OCI-LY3 (cell line): ENCODE data around the gene POP4.

Source experiments
- H2AFZ ChIP-seq: fragments of 200-600, 300-600 bp; shearing (Covaris generic); 2 replicates; pipeline ENCODE4 v1.6.0; 2014; ENCODE audit warnings: antibody characterized with exemption, low read depth, low read length
- H3K27ac ChIP-seq: fragments of 200-600, 300-600 bp; sonication (generic); 2 replicates; pipeline ENCODE4 v1.5.1; 2014; ENCODE audit warnings: mild to moderate bottlenecking, low read length, moderate library complexity, mixed read lengths
- H3K27me3 ChIP-seq: fragments of 200-600, 300-600 bp; sonication (generic); 2 replicates; pipeline ENCODE4 v1.6.1; 2014; ENCODE audit warnings: low read depth, low read length, mixed read lengths
- H3K36me3 ChIP-seq: fragments of 200-600, 300-600 bp; sonication (generic); replicated peaks from 2 replicates; pipeline ENCODE3; 2014; ENCODE audit warnings: low read depth, low read length, mixed read lengths
- H3K4me1 ChIP-seq: fragments of 300-600, 200-600 bp; sonication (generic); 2 replicates; pipeline ENCODE4 v1.6.1; 2014; ENCODE audit warnings: low read length, mixed read lengths
- H3K4me2 ChIP-seq: fragments of 200-600, 300-600 bp; sonication (generic); 2 replicates; pipeline ENCODE4 v1.6.1; 2014; ENCODE audit warnings: low read length, mixed read lengths
- H3K4me3 ChIP-seq: fragments of 300-600, 200-600 bp; sonication (generic); 2 replicates; pipeline ENCODE4 v1.5.1; 2014; ENCODE audit warnings: antibody characterized with exemption, mild to moderate bottlenecking, low read length, moderate library complexity
- H3K79me2 ChIP-seq: fragments of 300-600, 200-600 bp; shearing (Covaris generic); 2 replicates; pipeline ENCODE4 v1.6.1; 2014; ENCODE audit warnings: mild to moderate bottlenecking, low read length, mixed read lengths
- H3K9ac ChIP-seq: fragments of 300-600, 200-600 bp; shearing (Covaris generic); 2 replicates; pipeline ENCODE4 v1.6.0; 2014; ENCODE audit warnings: mild to moderate bottlenecking, low read length, moderate library complexity
- H3K9me3 ChIP-seq: fragments of 200-600, 300-600 bp; shearing (Covaris generic); 2 replicates; pipeline ENCODE4 v1.6.1; 2014; ENCODE audit warnings: low read length, mixed read lengths; ENCODE audit not compliant: insufficient read depth
- H4K20me1 ChIP-seq: fragments of 200-600, 300-600 bp; sonication (generic); 2 replicates; pipeline ENCODE4 v1.6.1; 2016; ENCODE audit warnings: low read length, mixed read lengths; ENCODE audit not compliant: insufficient read depth
- EZH2phosphoT487 ChIP-seq: fragments of 200-600 bp; shearing (Covaris generic); IDR thresholded peaks from 2 replicates; pipeline ENCODE4 v1.6.1; 2018; ENCODE audit warnings: antibody characterized with exemption, mixed run types, low read depth
- TF ChIP-seq, protein P1 (sequence below): fragments of 200-600, 300-600 bp; sonication (generic); IDR thresholded peaks from 2 replicates; pipeline ENCODE4 v1.5.1; 2014; ENCODE audit warnings: antibody characterized with exemption, low read length, low read depth

POP4 gene

DNA sequence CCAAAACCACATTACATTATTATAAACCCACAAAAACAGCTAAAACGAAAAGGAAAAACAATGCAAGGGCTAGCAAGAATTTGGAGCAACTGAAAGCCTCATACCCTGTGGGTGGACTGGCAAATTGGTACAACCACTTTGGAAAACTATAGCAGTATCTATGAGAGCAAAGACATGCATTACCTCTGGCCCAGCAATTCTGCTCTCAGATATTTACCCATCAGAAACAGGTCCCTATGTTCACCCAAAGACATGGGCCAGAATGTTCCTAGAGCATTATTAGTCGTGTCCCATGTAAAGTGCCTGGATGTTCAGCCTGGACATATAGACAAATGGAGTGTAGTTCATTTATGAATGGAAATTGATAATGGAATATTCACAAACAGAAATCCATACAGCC is 27.9 kb downstream of the POP4 start:
- no peak overlapping the region for H3K4me3 ChIP-seq
- H3K27me3 ChIP-seq = 0 out of 2 replicates have a peak, but pooled peaks cover 4% of the 10 kb centered on the region
- no peaks in the 10 kb centered on the region for H3K79me2 ChIP-seq
- no peaks in the 10 kb centered on the region for H3K36me3 ChIP-seq
- no peaks in the 10 kb centered on the region for H4K20me1 ChIP-seq
- no peak overlapping the region for H3K4me2 ChIP-seq
- no peak for TF ChIP-seq EZH2phosphoT487
- TF ChIP-seq, protein P1, sequence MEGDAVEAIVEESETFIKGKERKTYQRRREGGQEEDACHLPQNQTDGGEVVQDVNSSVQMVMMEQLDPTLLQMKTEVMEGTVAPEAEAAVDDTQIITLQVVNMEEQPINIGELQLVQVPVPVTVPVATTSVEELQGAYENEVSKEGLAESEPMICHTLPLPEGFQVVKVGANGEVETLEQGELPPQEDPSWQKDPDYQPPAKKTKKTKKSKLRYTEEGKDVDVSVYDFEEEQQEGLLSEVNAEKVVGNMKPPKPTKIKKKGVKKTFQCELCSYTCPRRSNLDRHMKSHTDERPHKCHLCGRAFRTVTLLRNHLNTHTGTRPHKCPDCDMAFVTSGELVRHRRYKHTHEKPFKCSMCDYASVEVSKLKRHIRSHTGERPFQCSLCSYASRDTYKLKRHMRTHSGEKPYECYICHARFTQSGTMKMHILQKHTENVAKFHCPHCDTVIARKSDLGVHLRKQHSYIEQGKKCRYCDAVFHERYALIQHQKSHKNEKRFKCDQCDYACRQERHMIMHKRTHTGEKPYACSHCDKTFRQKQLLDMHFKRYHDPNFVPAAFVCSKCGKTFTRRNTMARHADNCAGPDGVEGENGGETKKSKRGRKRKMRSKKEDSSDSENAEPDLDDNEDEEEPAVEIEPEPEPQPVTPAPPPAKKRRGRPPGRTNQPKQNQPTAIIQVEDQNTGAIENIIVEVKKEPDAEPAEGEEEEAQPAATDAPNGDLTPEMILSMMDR = no peak
- H3K9ac ChIP-seq = no peak overlapping the region
- H3K27ac ChIP-seq = no peak overlapping the region
- no peaks in the 10 kb centered on the region for H3K4me1 ChIP-seq
- H3K9me3 ChIP-seq = no peaks in the 10 kb centered on the region
- H2AFZ ChIP-seq = no peak overlapping the region

- TF ChIP-seq, protein P1 = no peak
- TF ChIP-seq EZH2phosphoT487 = no peak
- Histone ChIP-seq H3K9ac (no peak overlapping the region), H3K4me3 (no peak overlapping the region), H3K27me3 (0 out of 2 replicates have a peak, but pooled peaks cover 7% of the 10 kb centered on the region), H3K4me1 (no peaks in the 10 kb centered on the region), H3K79me2 (no peaks in the 10 kb centered on the region), H3K27ac (no peak overlapping the region), H2AFZ (no peak overlapping the region), H3K4me2 (no peak overlapping the region), H3K36me3 (no peaks in the 10 kb centered on the region), H4K20me1 (no peaks in the 10 kb centered on the region), H3K9me3 (no peaks in the 10 kb centered on the region)
Observed at GRCh38 chr19:29634423-29635130, 28.5 kb downstream of the POP4 start.

DNA sequence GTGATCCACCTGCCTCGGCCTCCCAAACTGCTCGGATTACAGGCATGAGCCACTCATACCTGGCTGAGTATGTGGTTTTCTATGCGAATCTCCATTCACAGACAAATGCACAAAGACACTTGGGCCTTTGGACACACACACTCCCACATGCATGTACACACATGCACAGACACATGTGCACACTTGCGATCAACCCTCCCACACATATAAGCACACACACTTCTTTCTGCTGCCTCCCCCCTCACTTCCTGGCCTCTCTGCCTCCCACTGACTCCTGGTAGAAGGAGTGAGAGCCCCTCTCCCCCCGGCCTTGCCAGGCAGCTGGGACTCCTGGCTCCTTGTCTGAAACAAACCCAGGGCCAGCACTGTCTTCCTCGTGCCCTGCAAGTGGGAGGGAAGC is 29.9 kb downstream of the POP4 start:
- Histone ChIP-seq H3K27ac (no peak overlapping the region), H3K27me3 (0 out of 2 replicates have a peak, but pooled peaks cover 7% of the 10 kb centered on the region), H3K4me2 (no peak overlapping the region), H2AFZ (no peak overlapping the region), H3K9me3 (no peaks in the 10 kb centered on the region), H3K4me1 (no peaks in the 10 kb centered on the region), H3K79me2 (no peaks in the 10 kb centered on the region), H3K9ac (no peak overlapping the region), H3K4me3 (no peak overlapping the region), H4K20me1 (no peaks in the 10 kb centered on the region), H3K36me3 (no peaks in the 10 kb centered on the region)
- TF ChIP-seq, protein P1 = no peak
- TF ChIP-seq EZH2phosphoT487 = no peak

- H2AFZ ChIP-seq = no peak overlapping the region
- H3K27ac ChIP-seq = no peak overlapping the region
- H3K79me2 ChIP-seq = no peaks in the 10 kb centered on the region
- no peak overlapping the region for H3K4me2 ChIP-seq
- H3K27me3 ChIP-seq = peaks cover 11% of the 10 kb centered on the region
- no peaks in the 10 kb centered on the region for H4K20me1 ChIP-seq
- H3K4me1 ChIP-seq = no peaks in the 10 kb centered on the region
- no peaks in the 10 kb centered on the region for H3K9me3 ChIP-seq
- H3K36me3 ChIP-seq = no peaks in the 10 kb centered on the region
- no peak overlapping the region for H3K4me3 ChIP-seq
- no peak for TF ChIP-seq EZH2phosphoT487
- TF ChIP-seq, protein P1 = no peak
- H3K9ac ChIP-seq = no peak overlapping the region
Observed at GRCh38 chr19:29636553-29637360, 30.7 kb downstream of the POP4 start.
